GM23338 (cell line): ENCODE data around the gene SLC25A11.

Experiments used
- CREB1 ChIP-seq: fragments of 250-450 bp; sonication (Bioruptor Pico); IDR thresholded peaks from 2 replicates; pipeline ENCODE4 v1.5.0; 2020; ENCODE audit warnings: low read depth, mild to moderate bottlenecking, moderate library complexity
- CTCF ChIP-seq, 2 experiments: fragments of 200-600 bp in 1 of 2; sonication (generic) in 1 of 2; conservative IDR thresholded peaks; 2 replicates each; pipeline versions ENCODE4 v1.5.1 to v1.6.1; 2016 to 2017; ENCODE audit warnings: antibody characterized with exemption in 2 of 2, low read depth in 2 of 2, mild to moderate bottlenecking in 2 of 2, moderate library complexity in 1 of 2
- EZH2 ChIP-seq: fragments of 200-600 bp; sonication (generic); IDR thresholded peaks from one replicate; pipeline ENCODE4 v1.8.0; 2017; ENCODE audit warnings: antibody characterized with exemption, mild to moderate bottlenecking, low read depth; ENCODE audit not compliant: unreplicated experiment
- JUNB ChIP-seq: IDR thresholded peaks from one replicate; pipeline ENCODE4 v1.6.1; 2016; ENCODE audit warnings: antibody characterized with exemption; ENCODE audit not compliant: unreplicated experiment
- POLR2AphosphoS5 ChIP-seq: IDR thresholded peaks from 2 replicates; pipeline ENCODE4 v1.6.1; 2016; ENCODE audit warnings: antibody characterized with exemption, low read depth
- REST ChIP-seq: IDR thresholded peaks from one replicate; pipeline ENCODE4 v1.6.1; 2018; ENCODE audit warnings: antibody characterized with exemption; ENCODE audit not compliant: unreplicated experiment
- TF ChIP-seq, protein P1 (sequence below): IDR thresholded peaks from 2 replicates; pipeline ENCODE4 v1.6.1; 2016; ENCODE audit warnings: antibody characterized with exemption

DNA sequence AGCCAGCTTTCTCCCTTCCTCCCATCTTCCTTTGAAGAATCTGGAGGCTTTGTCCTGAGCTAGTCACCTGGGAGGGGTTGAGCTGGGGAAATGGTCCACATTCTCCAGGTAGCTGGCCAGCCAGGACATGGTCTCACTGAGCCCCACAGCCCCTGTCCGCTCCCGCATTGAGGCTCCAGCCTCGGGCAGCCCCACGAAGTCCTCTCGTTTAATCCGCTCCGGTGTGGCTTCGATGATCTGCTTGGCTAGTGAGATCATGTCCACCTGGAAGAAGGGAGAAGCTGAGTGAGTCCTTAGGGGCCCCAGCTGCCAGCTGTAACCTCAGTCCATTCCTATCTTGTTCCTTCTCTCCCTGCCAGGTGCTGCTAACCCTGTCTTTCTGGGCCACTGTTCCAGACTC is 30.4 kb upstream of the SLC25A11 start:
- TF ChIP-seq, protein P1, sequence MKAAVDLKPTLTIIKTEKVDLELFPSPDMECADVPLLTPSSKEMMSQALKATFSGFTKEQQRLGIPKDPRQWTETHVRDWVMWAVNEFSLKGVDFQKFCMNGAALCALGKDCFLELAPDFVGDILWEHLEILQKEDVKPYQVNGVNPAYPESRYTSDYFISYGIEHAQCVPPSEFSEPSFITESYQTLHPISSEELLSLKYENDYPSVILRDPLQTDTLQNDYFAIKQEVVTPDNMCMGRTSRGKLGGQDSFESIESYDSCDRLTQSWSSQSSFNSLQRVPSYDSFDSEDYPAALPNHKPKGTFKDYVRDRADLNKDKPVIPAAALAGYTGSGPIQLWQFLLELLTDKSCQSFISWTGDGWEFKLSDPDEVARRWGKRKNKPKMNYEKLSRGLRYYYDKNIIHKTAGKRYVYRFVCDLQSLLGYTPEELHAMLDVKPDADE = no peak
- TF ChIP-seq CTCF (conservative IDR thresholded peaks at IDR 0.05; ENCODE audit: low read depth in 2 of 2) (no peak), CREB1 (CRISPR knock-in tag) (no peak), POLR2AphosphoS5 (no peak; the same call in 1 of the 2 replicates), EZH2 (no peak), JUNB (no peak), REST (no peak)
